Activated CD8-positive, alpha-beta memory T cell treated with anti-CD3 and anti-CD28 coated beads, Interleukin-2, amount 50 U/mL, for 48 hours (primary cell): ENCODE results near the gene COL27A1.

ENCODE experiments used
- DNase-seq: peaks from one replicate; pipeline ENCODE4 v3.0.0-alpha.2; 2020

Gene COL27A1

GRCh38 chr9:114289571-114290481, 134.5 kb downstream of the COL27A1 start:
- DNase-seq: peak; percentile 51

DNA sequence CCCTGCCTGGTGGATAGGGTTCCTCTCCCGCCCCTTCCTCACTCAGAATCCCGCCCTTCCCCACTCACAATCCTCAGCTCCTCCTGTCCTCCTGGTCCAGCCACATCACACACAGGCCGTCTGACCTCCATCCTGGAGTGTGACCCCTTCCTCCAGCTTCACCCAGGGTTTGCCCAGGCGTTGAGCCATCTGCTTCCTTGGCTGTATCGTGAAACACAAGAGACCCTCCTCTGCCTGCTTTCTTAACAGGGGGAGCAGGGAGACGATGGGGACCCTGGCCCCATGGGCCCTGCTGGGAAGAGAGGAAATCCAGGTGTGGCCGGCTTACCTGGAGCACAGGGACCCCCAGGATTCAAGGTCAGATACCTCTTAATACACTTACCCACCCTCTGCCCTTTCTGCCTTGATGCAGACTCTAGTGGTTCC, 135.2 kb downstream of the COL27A1 start:
- DNase-seq: no peak

- peak; percentile 96 for DNase-seq
Observed at GRCh38 chr9:114291064-114291474, 135.7 kb downstream of the COL27A1 start.

DNA sequence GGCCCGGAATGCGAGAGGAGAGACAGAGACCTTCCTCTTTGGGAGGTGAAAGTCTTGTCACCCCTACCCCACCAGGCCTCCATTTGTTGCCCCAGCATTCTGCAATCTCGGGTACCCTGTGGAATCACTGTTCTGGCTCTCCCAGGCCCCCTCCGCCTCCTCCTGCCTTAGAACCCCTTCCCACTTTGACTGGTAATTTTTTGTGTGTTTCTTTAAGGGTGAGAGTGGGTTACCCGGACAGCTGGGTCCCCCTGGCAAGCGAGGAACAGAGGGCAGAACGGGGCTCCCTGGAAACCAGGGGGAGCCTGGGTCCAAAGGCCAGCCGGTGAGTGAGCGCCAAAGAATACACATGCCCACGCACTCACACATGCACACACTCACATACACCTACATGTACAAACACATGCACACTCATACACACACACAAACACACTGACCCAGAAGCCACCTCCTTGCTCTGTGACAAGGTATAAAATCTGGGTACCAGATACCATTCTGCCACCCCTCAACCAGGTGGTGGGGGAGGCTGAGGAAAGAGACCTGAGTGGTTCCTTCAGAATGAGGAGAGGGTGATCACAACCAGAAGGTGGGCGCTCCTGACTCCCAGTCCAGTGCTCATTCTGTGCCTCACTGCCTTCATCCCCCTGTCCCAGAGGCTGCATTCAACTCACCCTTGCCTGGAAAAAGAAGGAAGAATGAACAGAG, 136.7 kb downstream of the COL27A1 start:
- DNase-seq: peak; percentile 38

DNA sequence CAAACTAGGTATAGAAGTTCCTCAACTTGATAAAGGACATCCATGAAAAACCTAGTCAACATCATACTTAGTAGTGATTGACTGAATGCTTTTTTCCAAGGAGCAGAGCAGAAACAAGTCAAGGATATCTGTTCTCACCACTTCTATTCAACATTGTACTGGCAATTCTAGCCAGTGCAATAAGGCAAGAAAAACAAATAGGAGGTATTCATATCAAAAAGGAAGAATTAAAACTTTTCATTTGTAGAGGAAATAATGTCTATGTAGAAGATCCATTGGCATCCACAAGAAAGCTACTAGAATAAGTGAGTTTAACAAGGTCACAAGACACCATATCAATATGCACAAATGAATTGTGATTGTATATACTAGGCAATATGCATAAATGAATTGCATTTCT, 139.3 kb downstream of the COL27A1 start:
- DNase-seq: no peak

DNA sequence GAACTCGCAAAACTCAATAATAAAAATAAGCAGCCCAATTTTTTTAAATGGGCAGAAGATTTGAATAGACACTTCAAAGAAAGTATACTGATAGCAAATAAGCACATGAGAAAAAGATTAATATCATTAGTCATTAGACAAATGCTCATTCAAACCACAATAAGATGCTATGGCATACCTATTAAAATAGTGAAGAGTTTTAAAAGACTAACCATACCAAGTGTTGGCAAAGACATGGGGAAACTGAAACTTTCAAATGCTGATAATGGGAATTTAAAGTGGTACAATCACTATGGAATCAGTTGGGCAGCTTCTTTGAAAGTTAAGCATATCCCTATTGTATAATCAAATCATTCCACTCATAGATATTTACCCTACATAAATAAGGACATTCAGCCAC, 141.0 kb downstream of the COL27A1 start:
- DNase-seq: no peak

GRCh38 chr9:114299286-114300152, 144.2 kb downstream of the COL27A1 start:
- DNase-seq: peak; percentile 32

DNA sequence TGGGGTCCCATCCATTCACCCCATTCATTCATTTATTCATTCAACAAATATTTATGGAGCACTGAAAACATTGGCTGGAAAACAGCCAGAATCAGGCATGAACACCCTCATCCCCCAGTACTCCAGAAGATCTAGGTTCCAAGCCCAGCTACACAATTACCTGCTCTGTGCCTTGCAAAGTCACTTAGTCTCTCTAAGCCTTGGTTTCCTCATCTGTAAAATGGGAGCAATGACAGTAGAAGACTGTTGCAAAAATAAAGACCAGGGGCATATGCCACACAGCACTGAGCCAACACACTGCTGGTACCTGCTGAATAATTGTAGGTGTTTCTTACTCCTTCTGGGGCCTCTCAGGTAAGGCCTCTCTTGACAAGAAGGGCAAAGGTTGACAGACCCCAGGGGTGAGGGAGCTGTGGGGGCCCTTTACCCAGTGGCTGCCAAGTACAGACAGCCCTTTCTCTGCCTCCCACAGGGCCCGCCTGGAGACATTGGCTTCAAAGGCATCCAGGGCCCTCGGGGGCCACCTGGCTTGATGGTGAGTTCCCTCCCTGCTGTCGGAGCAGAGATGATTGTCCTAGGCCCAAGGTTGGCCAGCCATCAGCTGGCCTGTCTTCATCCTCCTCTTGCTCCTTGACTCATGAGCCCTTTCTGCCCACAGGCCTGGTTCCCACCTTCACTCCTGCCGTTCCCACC, 145.0 kb downstream of the COL27A1 start:
- DNase-seq: peak; percentile 22

DNA sequence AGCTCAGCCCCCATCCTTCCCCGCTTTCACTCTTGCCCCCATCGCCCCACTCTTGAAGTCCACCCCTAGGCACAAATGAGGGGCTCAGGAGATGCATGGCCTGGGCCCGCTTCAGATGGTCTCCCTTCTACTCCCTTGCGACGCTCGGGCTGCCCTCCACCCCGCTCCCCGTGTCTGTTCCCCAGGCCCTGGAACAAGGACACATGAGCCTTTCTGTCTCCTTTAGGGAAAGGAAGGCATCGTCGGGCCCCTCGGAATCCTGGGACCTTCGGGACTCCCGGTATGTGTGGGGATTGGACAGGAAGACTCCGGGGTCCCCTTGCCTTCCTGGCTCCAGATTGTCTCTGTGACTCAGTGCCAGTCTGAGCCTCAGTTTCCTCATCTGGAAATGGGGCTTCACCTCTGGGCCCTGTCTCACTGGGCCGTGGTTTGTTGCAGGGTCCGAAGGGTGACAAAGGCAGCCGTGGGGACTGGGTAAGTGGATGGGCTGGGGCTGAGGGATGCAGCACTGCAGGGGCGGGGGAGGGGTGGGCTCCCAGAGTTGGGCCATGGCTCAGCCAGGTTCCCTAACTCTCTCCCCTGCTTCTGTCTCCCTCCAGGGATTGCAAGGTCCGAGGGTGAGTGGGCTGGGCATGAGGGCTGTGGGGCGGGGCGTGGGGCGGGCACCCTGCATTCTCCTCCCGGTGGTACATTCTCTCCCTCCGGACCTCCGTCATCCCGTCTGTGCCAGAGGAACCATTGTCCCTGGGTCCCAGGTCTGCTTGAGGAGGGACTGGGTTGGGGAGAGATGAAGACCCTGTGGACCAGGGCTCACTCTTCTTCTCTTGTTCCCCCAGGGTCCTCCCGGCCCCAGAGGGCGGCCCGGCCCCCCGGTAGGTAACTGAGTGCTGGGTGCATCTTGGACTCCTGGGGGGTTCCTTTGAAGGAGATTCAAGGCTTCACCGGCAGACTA, 145.8 kb downstream of the COL27A1 start:
- DNase-seq: peak; percentile 30

GRCh38 chr9:114301798-114302565, 146.6 kb downstream of the COL27A1 start:
- peak; percentile 40 for DNase-seq

GRCh38 chr9:114302727-114303126, 147.4 kb downstream of the COL27A1 start:
- peak; percentile 13 for DNase-seq

DNA sequence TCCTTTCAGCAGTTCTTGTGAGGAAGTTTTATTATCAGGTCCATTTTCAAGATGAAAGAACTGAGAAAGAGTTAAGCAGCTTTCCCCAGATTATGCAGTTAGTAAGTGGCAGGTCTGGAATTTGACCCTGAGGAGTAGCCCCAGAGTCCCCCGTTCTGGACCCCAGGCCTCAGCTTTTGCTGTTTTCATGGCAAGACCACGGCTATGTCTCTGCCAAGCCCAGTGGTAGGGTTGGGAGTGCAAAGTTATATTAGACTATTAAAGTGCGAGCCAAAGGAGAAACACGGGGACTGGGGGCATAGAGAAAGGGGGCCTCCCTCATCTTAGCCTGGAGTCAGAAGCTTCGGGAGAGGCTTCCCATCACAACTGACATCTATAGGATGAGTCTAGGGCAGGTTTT, 148.2 kb downstream of the COL27A1 start:
- DNase-seq: peak; percentile 28

DNA sequence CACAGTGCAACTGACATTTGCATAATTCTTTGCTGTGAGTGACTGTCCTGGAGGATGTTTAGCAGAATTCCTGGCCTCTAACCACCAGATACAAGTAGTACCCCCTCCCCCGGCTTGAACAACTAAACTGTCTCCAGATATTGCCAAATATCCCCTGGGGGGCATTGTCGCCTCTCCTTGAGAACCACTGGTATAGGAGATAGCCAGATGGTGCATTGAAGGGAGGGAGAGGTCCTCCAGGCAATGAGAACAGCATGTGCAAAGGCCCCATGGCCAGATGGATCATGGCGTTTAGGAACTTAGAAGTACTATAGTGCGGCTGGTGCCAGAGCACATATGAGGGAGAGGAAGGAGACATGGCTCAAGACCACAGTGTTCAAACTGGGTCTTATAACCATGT, 148.6 kb downstream of the COL27A1 start:
- peak; percentile 43 for DNase-seq

DNA sequence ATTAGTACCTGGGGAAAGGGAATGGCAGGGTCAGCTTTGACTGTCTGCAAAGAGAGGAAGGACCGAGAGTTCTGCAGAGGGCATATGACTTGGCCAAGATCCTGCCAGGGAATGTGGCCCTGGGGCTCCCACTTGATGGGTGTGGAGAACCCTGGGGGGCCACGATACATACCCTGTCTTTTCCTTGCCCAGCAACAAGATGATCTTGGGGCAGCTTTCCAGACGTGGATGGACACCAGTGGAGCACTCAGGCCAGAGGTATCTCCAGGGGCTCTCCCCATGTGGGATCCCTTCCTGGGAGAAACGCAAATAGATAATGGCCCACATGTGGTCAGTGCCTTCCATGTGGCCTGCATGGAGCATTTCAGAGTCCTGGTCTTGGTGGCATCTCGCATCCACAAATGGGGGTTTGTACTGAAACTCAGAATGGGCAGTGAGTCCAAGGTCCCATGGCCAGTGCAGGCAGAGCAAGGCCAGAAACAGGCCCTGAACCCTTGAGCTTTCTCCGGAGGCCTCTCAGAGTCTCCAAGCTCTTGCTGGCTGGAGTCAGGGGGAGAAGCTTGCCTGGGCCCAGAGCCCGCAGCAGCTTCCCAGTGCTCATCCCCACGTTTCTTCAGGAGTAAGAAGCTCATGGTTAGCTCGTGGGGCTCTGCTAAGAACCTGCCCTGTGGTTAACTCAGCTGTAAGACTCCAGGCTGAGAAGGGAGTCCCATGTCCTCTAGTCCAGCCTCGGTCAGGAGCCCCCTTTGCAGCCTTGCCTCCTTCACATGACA, 149.3 kb downstream of the COL27A1 start:
- DNase-seq: peak; percentile 43

GRCh38 chr9:114307899-114308267, 152.5 kb downstream of the COL27A1 start:
- DNase-seq: no peak

DNA sequence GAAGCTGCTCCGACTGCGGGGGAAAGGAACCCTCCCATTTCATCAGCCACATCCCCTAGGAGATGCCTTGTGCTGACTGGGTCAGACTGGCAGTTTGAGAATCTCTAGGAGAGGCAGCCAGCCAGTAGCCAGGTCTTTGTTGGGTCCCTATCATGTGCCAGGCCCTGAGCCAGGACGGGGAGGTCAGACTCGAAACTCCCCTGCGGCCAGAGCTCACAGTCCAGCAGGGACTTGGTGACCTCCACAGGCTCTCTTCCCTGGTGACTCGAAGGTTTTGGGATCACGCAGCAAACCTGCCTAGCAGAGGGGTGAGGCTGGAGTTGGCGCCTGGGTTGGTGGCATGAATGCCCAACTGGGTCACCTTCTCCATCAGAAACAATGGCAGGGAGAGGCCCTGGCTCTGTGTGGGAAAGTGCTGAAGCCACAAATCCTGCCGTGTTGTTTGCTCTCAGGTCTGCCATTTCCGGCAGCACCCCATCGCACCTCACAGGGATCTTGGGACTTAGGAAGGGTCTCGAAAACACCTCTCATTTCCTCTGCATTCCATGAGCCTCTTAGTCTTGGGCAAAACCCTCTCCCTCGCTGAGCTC, 153.1 kb downstream of the COL27A1 start:
- peak; percentile 46 for DNase-seq

DNA sequence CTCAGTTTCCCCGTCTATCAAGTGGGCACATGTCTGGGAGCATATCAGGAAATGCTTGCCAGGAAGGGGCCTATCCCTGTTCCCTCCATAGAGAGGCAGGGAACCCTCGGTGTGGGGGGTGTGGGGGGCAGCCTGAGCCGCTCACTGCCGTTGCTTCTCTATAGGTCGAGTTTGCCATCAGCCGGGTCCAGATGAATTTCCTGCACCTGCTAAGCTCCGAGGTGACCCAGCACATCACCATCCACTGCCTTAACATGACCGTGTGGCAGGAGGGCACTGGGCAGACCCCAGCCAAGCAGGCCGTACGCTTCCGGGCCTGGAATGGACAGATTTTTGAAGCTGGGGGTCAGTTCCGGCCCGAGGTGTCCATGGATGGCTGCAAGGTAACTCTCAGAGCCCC, 153.8 kb downstream of the COL27A1 start:
- peak; percentile 37 for DNase-seq

GRCh38 chr9:114310471-114311450, 155.4 kb downstream of the COL27A1 start:
- peak; percentile 30 for DNase-seq
